ENCODE results near the gene RAP1GAP2.

The RAP1GAP2 gene

DNA sequence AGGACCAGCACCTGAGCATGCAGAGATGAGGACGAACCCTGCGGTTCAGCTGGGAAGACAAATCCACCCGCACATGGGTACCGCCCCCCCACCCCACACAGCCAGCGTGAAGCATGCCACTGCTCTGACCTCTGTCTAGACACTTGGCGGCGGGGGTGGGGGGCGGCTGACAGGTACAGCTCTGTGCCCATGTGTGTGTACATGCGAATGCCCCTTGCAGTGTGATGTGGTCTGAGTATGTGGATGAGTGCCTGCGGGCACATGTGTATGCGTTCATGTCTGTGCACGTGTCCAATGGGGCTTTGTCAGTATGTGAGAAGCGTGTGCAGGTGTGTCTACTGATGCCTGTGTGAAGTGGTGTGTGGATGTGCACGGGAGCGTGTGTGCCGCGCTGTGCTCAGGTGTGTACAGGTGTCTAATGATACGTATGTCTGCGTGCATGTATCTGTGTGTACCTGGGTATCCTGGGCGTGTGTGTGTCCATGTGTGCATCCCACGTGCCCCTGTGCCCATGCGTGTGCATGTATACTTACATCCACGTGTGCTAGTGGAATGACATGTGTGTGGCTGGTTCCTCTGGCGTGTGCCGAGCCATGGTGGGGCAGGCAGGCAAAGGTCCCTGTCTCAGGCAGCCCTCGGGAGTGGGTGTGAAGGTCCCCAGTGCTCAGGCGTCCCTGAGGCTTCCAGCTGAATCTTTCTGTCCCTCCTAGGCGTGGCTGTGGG, 636 bp upstream of the RAP1GAP2 start:
- in situ Hi-C loops (cut with HindIII; ENCODE audit: low sequenced_read_pairs), result no loop called here
- no peak for DNase-seq (ENCODE audit: low read depth)
- H3K4me3 ChIP-seq (ENCODE audit: low read depth, low read length), result no peak overlapping the region
- TF ChIP-seq, protein P1, sequence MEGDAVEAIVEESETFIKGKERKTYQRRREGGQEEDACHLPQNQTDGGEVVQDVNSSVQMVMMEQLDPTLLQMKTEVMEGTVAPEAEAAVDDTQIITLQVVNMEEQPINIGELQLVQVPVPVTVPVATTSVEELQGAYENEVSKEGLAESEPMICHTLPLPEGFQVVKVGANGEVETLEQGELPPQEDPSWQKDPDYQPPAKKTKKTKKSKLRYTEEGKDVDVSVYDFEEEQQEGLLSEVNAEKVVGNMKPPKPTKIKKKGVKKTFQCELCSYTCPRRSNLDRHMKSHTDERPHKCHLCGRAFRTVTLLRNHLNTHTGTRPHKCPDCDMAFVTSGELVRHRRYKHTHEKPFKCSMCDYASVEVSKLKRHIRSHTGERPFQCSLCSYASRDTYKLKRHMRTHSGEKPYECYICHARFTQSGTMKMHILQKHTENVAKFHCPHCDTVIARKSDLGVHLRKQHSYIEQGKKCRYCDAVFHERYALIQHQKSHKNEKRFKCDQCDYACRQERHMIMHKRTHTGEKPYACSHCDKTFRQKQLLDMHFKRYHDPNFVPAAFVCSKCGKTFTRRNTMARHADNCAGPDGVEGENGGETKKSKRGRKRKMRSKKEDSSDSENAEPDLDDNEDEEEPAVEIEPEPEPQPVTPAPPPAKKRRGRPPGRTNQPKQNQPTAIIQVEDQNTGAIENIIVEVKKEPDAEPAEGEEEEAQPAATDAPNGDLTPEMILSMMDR (IDR thresholded peaks at IDR 0.05; ENCODE audit: low read depth, low read length, missing control alignments), result no peak

- no peak for DNase-seq (ENCODE audit: low read depth)
- no peak overlapping the region for H3K4me3 ChIP-seq (ENCODE audit: low read depth, low read length)
- in situ Hi-C loops (cut with HindIII; ENCODE audit: low sequenced_read_pairs), result no loop called here
- TF ChIP-seq, protein P1 (IDR thresholded peaks at IDR 0.05; ENCODE audit: low read depth, low read length, missing control alignments), result no peak
These were observed 988 bp downstream of the RAP1GAP2 start for GRCh38 chr17:2797226-2797625.

DNA sequence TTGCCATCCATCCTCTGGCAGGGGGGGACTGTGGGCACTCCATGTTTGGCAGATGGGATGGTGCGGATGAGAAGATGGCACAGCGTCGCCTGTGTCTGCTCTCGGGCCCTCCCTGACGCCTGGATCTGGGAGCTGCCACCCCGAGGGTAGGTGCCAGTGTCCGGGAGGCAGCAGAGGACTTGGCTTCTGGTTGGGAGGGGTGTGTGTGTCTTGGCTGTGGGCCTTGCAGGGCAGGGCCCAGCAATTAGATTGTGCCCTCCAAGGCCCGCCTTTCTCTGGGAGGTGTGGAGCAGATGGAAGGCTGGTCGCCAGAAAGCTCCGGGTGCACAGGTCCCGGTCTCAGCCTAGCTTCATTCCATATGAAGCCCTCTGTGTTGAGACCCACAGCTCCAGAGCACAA, 1.4 kb downstream of the RAP1GAP2 start:
- in situ Hi-C loops (cut with HindIII; ENCODE audit: low sequenced_read_pairs), result no loop called here
- TF ChIP-seq, protein P1 (IDR thresholded peaks at IDR 0.05; ENCODE audit: low read depth, low read length, missing control alignments), result no peak

DNA sequence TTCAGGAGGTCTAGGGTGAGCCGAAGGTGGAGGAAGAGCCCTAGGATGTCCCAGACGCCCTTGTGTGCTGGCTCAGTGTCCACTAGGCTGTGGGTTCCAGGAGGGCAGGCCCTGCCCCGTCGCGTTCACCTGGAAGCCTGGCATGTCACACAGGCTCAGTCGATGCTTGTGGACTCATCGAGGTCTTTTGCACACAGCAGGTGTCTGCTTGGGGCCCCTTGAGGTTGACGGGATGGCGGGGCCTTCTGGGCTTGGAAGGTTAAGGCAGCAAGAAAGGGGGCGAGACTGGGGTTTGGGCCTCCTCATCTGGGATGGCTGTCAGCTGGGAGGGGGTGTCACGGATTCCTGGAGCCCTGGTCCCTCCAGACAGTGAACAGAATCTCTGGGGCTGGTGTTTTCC, 1.9 kb downstream of the RAP1GAP2 start:
- TF ChIP-seq, protein P1 (IDR thresholded peaks at IDR 0.05; ENCODE audit: low read depth, low read length, missing control alignments), result no peak
- no peak for DNase-seq (ENCODE audit: low read depth)
- in situ Hi-C loops (cut with HindIII; ENCODE audit: low sequenced_read_pairs), result no loop called here
- H3K4me3 ChIP-seq (ENCODE audit: low read depth, low read length), result no peak overlapping the region

More for the DNA sequence above, 1.4 kb downstream of the RAP1GAP2 start:
- H3K4me3 ChIP-seq (ENCODE audit: low read depth, low read length), result no peak overlapping the region
- DNase-seq (ENCODE audit: low read depth), result no peak

DNA sequence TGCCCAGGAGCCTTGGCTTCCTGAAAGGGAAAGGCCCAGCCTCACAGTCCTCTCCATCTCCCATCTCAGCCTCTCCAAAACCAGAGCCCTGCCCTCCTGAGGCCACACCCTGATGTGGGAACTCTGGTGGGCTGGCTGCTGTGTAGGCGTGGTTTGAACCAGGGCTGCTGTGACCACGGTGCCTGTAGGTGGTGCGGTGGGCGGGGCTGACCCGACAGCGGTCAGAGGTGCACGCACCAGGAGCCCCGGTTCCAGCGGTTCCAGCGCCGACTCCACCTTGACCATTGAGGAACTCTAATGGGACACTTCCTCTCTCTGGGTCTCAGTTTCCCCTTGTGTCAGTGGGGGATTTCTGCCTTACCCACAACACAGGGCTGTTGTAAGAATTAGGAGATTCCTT, 2.4 kb downstream of the RAP1GAP2 start:
- H3K4me3 ChIP-seq (ENCODE audit: low read depth, low read length), result no peak overlapping the region
- in situ Hi-C loops (cut with HindIII; ENCODE audit: low sequenced_read_pairs), result no loop called here
- TF ChIP-seq, protein P1 (IDR thresholded peaks at IDR 0.05; ENCODE audit: low read depth, low read length, missing control alignments), result no peak
- no peak for DNase-seq (ENCODE audit: low read depth)

- in situ Hi-C loops (cut with HindIII; ENCODE audit: low sequenced_read_pairs), result no loop called here
- H3K4me3 ChIP-seq (ENCODE audit: low read depth, low read length), result no peak overlapping the region
- DNase-seq (ENCODE audit: low read depth), result no peak
- TF ChIP-seq, protein P1 (IDR thresholded peaks at IDR 0.05; ENCODE audit: low read depth, low read length, missing control alignments), result no peak
These were observed 3.4 kb downstream of the RAP1GAP2 start for GRCh38 chr17:2799653-2800052.
